HG02623 (cell line): ENCODE data around the gene MAP1LC3B.

ENCODE experiments used
- ATAC-seq: cut with Tn5 transposase; IDR thresholded peaks from one replicate; pipeline ENCODE4 v1.9.1; 2021; ENCODE audit warnings: moderate library complexity; ENCODE audit not compliant: unreplicated experiment

MAP1LC3B gene

DNA sequence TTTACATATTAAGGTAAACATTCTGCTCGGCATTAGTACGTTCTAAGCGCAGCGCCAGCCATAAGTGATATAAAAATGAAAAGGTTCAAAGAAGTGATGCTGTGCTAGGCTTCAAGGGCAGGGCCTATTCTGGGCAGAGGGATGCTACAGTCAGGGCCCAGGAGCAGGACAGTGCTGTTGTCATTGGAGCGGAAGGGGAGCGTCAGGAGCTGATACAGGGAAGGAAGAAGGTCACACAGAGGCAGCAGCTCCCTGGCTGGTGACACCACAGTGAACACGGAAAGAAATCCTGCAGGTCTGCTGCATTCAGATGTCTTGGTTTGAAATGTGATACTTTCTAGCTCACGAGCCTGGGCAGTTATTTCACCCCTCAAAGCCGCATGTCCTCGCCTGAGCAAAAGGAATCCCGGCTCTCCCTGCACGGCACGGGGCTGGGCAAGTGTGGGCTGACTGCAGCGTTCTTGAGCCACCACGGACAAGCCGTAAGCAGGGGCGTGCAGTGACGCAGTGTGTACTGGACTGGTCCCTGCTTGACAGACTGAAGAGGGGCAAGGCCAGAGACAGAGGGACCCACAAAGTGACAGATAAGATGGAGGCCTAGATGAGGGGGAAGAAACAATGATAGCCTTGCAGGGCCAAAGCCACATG lies 59.6 kb downstream of the MAP1LC3B start:
- ATAC-seq = no peak

DNA sequence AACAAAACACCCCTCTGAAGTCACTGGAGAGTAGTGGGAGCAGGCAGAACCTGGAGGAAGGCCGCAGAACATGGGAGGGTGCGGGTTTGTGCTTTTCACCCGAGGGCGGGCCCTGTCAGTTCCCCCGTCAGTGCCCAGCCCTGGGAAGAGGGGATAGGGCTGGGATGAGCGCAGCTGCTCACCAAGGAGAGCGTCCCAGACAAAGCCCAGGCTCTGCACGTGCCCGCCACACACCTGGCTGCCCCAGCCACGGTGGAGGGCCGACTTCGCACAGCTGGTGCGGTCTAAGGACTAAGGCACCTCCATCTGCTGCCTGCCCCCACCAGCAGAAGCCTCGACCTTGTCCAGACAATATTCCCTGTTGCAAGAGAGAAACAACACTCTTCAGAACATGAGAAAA lies 61.2 kb downstream of the MAP1LC3B start:
- no peak for ATAC-seq
